Activated T-cell treated with anti-CD3 and anti-CD28 coated beads for 24 hours (primary cell): ENCODE data around the gene SHC4.
"Not testable (repeated sequence)": the region's sequence is repeated elsewhere in the genome, so short reads cannot be mapped to it uniquely, and the experiment has no call there.

Source experiments
- DNase-seq: peaks from one replicate; pipeline ENCODE4 v3.0.0-alpha.2; 2020; ENCODE audit warnings: low read depth

The SHC4 gene

GRCh38 chr15:48880070-48880634 is 83.6 kb downstream of the SHC4 start:
- DNase-seq: no peak

- peak; percentile 92 for DNase-seq
These were observed 85.8 kb downstream of the SHC4 start, which contains the start of gene EID1 for GRCh38 chr15:48877630-48878595. Gene EID1, plus strand, starts transcription at chr15:48878134. Its CDS starts 43 bp downstream, at chr15:48878177.

GRCh38 chr15:48876057-48876456 is 87.7 kb downstream of the SHC4 start:
- DNase-seq: no peak

- no peak for DNase-seq
These were observed 88.3 kb downstream of the SHC4 start for GRCh38 chr15:48875241-48875960.

GRCh38 chr15:48872632-48873031 is 91.1 kb downstream of the SHC4 start:
- no peak for DNase-seq

GRCh38 chr15:48871542-48871941 is 92.2 kb downstream of the SHC4 start:
- DNase-seq: no peak

GRCh38 chr15:48869966-48870365 is 93.8 kb downstream of the SHC4 start:
- DNase-seq: no peak

- no peak for DNase-seq
These were observed 95.2 kb downstream of the SHC4 start for GRCh38 chr15:48868536-48868935.

GRCh38 chr15:48868023-48868422 is 95.7 kb downstream of the SHC4 start:
- DNase-seq: no peak

GRCh38 chr15:48866141-48866563 is 97.6 kb downstream of the SHC4 start:
- DNase-seq: no peak

GRCh38 chr15:48865370-48866079 is 98.2 kb downstream of the SHC4 start:
- no peak for DNase-seq

- no peak for DNase-seq
These were observed 101.0 kb downstream of the SHC4 start for GRCh38 chr15:48862705-48863104.

GRCh38 chr15:48861813-48862431 is 101.8 kb downstream of the SHC4 start:
- DNase-seq: peak; percentile 27

GRCh38 chr15:48859426-48859825 is 104.3 kb downstream of the SHC4 start:
- no peak for DNase-seq

GRCh38 chr15:48858401-48858800 is 105.3 kb downstream of the SHC4 start:
- no peak for DNase-seq

- no peak for DNase-seq
These were observed 106.8 kb downstream of the SHC4 start for GRCh38 chr15:48856942-48857341.

GRCh38 chr15:48855501-48856440 is 107.9 kb downstream of the SHC4 start:
- DNase-seq: no peak

GRCh38 chr15:48854434-48854833 is 109.3 kb downstream of the SHC4 start:
- not testable (repeated sequence) for DNase-seq

- DNase-seq: no peak
These were observed 111.8 kb downstream of the SHC4 start for GRCh38 chr15:48851956-48852355.

GRCh38 chr15:48850648-48851047 is 113.1 kb downstream of the SHC4 start:
- DNase-seq: no peak
